Transverse colon (tissue), 4 donors: ENCODE results near the gene DPY19L3. TPM values are rescaled to one million over a fixed set of nuclear protein-coding genes. Genes with fewer than 3 reads are reported as not detected.

Experiments
- DNase-seq: peaks from one replicate; pipeline ENCODE4 v3.0.0-alpha.2; 2019
- H3K27ac ChIP-seq, 4 donors: fragments of 200-600 bp; sonication (generic); 2 replicates each; pipeline ENCODE4 v1.5.1; 2016 to 2018; ENCODE audit warnings: inconsistent platforms in 4 of 4
- H3K27me3 ChIP-seq: fragments of 200-600 bp; sonication (generic); 2 replicates; pipeline ENCODE4 v1.5.1; 2017; ENCODE audit warnings: inconsistent platforms
- H3K36me3 ChIP-seq, 4 donors: fragments of 200-600 bp; sonication (generic); 2 replicates each; pipeline ENCODE4 v1.5.1; 2017 to 2019; ENCODE audit warnings: inconsistent platforms in 4 of 4
- H3K4me1 ChIP-seq, 4 donors: fragments of 200-600 bp; sonication (generic); 2 replicates each; pipeline ENCODE4 v1.5.1; 2017 to 2020; ENCODE audit warnings: inconsistent platforms in 4 of 4
- H3K4me3 ChIP-seq, 4 donors: fragments of 200-600 bp; sonication (generic); 1 replicate in 1 of 4; 2 replicates in 3 of 4; pipeline versions ENCODE4 v1.5.1 to v1.6.1; 2017 to 2019; ENCODE audit warnings: inconsistent platforms in 4 of 4
- H3K9me3 ChIP-seq, 2 donors: fragments of 200-600 bp; sonication (generic); 2 replicates each; pipeline ENCODE4 v1.5.1; 2017 to 2019; ENCODE audit warnings: inconsistent platforms in 2 of 2
- EP300 ChIP-seq: sonication (generic); formaldehyde crosslinking; IDR thresholded peaks from one replicate; pipeline ENCODE4 v1.6.1; 2017; ENCODE audit warnings: antibody characterized with exemption, low read depth
- POLR2A ChIP-seq: fragments of 450-650 bp; IDR thresholded peaks from one replicate; pipeline ENCODE4 v1.6.1; 2016; ENCODE audit warnings: antibody characterized with exemption, mild to moderate bottlenecking, moderate library complexity
- POLR2AphosphoS5 ChIP-seq, 3 donors: sonication (generic); formaldehyde crosslinking; IDR thresholded peaks; one replicate each; pipeline ENCODE4 v1.6.1; 2016; ENCODE audit warnings: antibody characterized with exemption in 3 of 3
- WGBS, 2 donors: methylation state at CpG; one replicate each; pipeline ENCODE4 v1.1.5; 2018; ENCODE audit warnings: low coverage in 1 of 2; 5-methylcytosine and 5-hydroxymethylcytosine counted together
- in situ Hi-C, 4 donors: fragments of 200-750 bp; cut with MboI; loops; one replicate each; pipeline versions ENCODE4 v1.15.0 to v1.15.1; 2017; ENCODE audit warnings: low sequenced_read_pairs in 3 of 4, low pct_ligation_motif_present in 1 of 4, low pct_unique_long_range_greater_than_20kb in 1 of 4
- intact Hi-C: fragments of 100-400 bp; cut with DNase I; formaldehyde crosslinking; loops from one replicate; pipeline ENCODE4 v1.15.1; 2023; ENCODE audit warnings: low total_unique reads
- total RNA-seq, 4 donors: library from RNA; depleted of rRNA; stranded (reverse); fragments of >200 nt; gene quantifications; one replicate each; pipeline ENCODE4 v1.1.0, GENCODE V29; 2016
- TF ChIP-seq, protein P1 (sequence below), 5 experiments: fragments of 200-600 bp in 3 of 5; fragments of 450-650 bp in 2 of 5; sonication (generic) in 3 of 5; IDR thresholded peaks; 1 replicate in 2 of 5; 2 replicates in 3 of 5; pipeline ENCODE4 v1.5.1; 2016 to 2017; ENCODE audit warnings: antibody characterized with exemption in 5 of 5, inconsistent platforms in 3 of 5, mild to moderate bottlenecking in 2 of 5, moderate library complexity in 1 of 5

The DPY19L3 gene
- total RNA-seq, 4 donors from 2014 or later, result 15.6 to 48.6 (median 20.2) TPM

DNA sequence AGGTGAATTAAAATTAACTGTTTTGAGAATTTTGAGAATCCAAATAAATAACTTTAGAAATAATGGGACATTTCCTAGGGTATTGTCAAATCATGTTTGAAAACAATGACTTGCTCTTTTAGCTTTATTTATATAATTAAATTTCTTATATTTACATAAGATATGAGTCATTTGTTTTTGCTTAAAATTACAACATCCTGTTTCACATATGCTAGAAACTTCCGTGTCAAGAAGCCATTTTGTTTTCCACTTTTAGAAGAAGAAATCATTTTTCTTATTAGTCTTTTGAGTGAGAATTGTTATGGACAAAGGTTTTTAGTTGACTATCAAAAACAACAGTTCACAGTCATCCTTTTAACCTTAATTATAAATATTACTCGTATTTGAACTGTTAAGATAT, 48.2 kb downstream of the DPY19L3 start:
- intact Hi-C loops (loop anchor here (10.0 kb wide), 1 partner anchor 139 kb away; no protein-coding TSS in a partner anchor), in situ Hi-C loops (no loop called here)
- TF ChIP-seq EP300, result no peak
- TF ChIP-seq, protein P1, sequence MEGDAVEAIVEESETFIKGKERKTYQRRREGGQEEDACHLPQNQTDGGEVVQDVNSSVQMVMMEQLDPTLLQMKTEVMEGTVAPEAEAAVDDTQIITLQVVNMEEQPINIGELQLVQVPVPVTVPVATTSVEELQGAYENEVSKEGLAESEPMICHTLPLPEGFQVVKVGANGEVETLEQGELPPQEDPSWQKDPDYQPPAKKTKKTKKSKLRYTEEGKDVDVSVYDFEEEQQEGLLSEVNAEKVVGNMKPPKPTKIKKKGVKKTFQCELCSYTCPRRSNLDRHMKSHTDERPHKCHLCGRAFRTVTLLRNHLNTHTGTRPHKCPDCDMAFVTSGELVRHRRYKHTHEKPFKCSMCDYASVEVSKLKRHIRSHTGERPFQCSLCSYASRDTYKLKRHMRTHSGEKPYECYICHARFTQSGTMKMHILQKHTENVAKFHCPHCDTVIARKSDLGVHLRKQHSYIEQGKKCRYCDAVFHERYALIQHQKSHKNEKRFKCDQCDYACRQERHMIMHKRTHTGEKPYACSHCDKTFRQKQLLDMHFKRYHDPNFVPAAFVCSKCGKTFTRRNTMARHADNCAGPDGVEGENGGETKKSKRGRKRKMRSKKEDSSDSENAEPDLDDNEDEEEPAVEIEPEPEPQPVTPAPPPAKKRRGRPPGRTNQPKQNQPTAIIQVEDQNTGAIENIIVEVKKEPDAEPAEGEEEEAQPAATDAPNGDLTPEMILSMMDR (IDR thresholded peaks at IDR 0.05), result no peak
- no peak for TF ChIP-seq POLR2A
- TF ChIP-seq POLR2AphosphoS5 (IDR thresholded peaks at IDR 0.05), result no peak
- H3K36me3 ChIP-seq, result no peaks in the 10 kb centered on the region
- H3K4me3 ChIP-seq, result no peak overlapping the region
- no peak for DNase-seq
- no peaks in the 10 kb centered on the region for H3K4me1 ChIP-seq
- H3K9me3 ChIP-seq, result no peaks in the 10 kb centered on the region
- 88 to 97% methylated on average over 2 of the region's 2 CpGs for WGBS, 2 donors
- H3K27me3 ChIP-seq, result no peaks in the 10 kb centered on the region
- H3K27ac ChIP-seq, result no peak overlapping the region

DNA sequence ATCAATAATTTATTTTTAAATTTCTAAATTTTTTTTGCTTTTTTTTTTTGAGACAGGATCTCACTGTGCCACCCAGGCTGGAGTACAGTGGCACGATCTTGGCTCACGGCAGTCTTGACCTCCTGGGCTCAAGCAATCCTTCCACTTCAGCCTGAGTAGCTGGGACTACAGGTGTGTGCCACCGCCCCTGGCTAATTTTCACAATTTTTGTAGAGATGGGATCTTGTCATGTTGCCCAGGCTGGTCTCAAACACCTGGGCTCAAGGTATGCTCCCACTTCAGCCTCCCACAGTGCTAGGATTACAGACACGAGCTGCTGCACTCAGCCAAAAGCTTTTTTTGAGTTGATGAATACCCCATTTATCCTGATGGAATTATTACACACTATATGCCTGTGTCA, 50.8 kb downstream of the DPY19L3 start:
- TF ChIP-seq POLR2A (no peak), EP300 (no peak), POLR2AphosphoS5 (IDR thresholded peaks at IDR 0.05) (no peak)
- TF ChIP-seq, protein P1 (IDR thresholded peaks at IDR 0.05), result no peak
- 95% methylated on average over 4 of the region's 4 CpGs for WGBS, 2 donors
- no peaks in the 10 kb centered on the region for H3K27me3 ChIP-seq
- no peak for DNase-seq
- no peaks in the 10 kb centered on the region for H3K36me3 ChIP-seq
- intact Hi-C loops (loop anchor here (10.0 kb wide), 1 partner anchor 142 kb away; no protein-coding TSS in a partner anchor), in situ Hi-C loops (no loop called here)
- H3K4me1 ChIP-seq, result peaks cover 0 to 5% (median 0%) of the 10 kb centered on the region in 4 donors
- H3K9me3 ChIP-seq, result no peaks in the 10 kb centered on the region
- no peak overlapping the region for H3K27ac ChIP-seq
- H3K4me3 ChIP-seq, result no peak overlapping the region

DNA sequence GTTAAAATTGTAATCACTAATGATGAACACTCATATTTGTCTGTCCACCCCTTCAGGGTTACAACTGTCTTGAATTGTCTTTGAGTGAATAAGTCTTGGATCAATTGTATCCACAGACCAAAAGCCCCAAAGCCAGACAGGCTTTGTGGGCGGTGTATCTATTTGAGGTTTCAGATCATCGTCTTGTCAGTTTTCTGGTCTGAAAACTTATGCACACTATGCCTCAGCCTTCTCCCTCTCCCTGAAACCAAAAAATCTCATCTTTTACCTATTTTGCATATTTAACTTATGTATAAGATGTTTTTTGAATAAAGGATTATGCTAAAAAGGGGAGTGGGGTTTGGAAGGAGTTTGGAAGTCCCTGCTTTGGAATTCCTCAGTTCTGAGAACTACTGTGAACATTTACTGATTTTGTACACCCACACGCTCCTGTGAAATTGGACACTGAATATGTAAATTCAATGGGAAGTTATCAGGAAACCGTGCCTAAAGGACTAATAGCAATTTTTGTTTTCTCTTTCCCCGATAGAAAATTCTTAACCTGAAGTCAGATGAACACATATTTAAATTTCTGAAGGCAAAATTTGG, 52.1 kb downstream of the DPY19L3 start:
- WGBS, 2 donors, result 79 to 90% methylated on average over 4 to 5 of the region's 5 CpGs
- Histone ChIP-seq H3K9me3 (no peaks in the 10 kb centered on the region), H3K4me1 (peaks cover 0 to 5% (median 0%) of the 10 kb centered on the region in 4 donors), H3K27me3 (no peaks in the 10 kb centered on the region), H3K36me3 (no peaks in the 10 kb centered on the region), H3K27ac (no peak overlapping the region), H3K4me3 (no peak overlapping the region)
- TF ChIP-seq, protein P1 (IDR thresholded peaks at IDR 0.05), result no peak
- TF ChIP-seq EP300, result no peak
- no peak for TF ChIP-seq POLR2A
- TF ChIP-seq POLR2AphosphoS5 (IDR thresholded peaks at IDR 0.05), result no peak
- intact Hi-C loops (loop anchor here (10.0 kb wide), 1 partner anchor 143 kb away; no protein-coding TSS in a partner anchor), in situ Hi-C loops (no loop called here)
- no peak for DNase-seq

DNA sequence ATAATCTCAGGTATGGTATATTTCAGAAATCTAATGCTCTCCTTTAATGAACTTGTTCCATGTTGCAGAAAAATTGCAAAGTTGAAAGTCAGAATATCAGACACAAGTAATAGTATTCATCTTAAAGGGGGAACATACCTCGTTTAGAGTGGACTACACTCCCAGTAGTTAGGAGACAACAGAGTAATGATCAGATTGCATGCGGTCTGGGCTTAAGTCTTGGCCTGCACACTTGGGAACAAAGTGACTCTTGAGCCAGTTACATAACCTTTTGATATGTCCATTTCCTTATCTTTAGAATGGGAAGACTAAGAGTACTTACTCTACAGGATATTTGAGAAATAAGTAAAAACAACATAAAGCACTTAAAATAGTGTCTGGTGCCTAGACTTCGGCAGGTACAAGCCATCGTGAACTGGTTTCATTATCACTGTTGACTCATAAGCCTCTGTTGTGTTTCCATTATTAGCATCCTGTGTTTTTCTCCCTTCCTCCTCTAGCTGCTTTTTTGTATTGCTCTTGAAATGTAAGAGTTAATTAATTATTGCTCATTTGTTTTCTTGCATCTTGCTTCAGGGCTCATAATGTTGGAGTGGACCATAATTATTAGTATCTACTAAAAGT, 53.0 kb downstream of the DPY19L3 start:
- Histone ChIP-seq H3K36me3 (no peaks in the 10 kb centered on the region), H3K27ac (no peak overlapping the region), H3K9me3 (no peaks in the 10 kb centered on the region), H3K27me3 (no peaks in the 10 kb centered on the region), H3K4me1 (peaks cover 0 to 5% (median 0%) of the 10 kb centered on the region in 4 donors), H3K4me3 (no peak overlapping the region)
- TF ChIP-seq POLR2A, result no peak
- TF ChIP-seq EP300, result no peak
- TF ChIP-seq, protein P1 (IDR thresholded peaks at IDR 0.05), result no peak
- TF ChIP-seq POLR2AphosphoS5 (IDR thresholded peaks at IDR 0.05), result no peak
- in situ Hi-C loops (no loop called here), intact Hi-C loops (loop anchor here (10.0 kb wide), 1 partner anchor 144 kb away; no protein-coding TSS in a partner anchor)
- WGBS, 2 donors, result 67 to 69% methylated on average over 4 of the region's 4 CpGs
- DNase-seq, result no peak
